B cell (primary cell): ENCODE measurements around the gene SLC9A9. TPM values are rescaled to one million over a fixed set of nuclear protein-coding genes. Genes with fewer than 3 reads are reported as not detected.

Source experiments
- ATAC-seq: fragments of 200-7000 bp; cut with Tn5 transposase; one replicate; pipeline ENCODE4 v1.10.0; 2021; ENCODE audit warnings: low read depth, mild to moderate bottlenecking, moderate number of reproducible peaks, moderate library complexity
- CTCF ChIA-PET: fragments of 350-600 bp; sonication (Branson Sonifier 250); formaldehyde crosslinking; loops from one replicate; lab custom pipeline; 2021; ENCODE audit warnings: antibody characterized with exemption, inconsistent platforms; lab: Charles Lee
- POLR2A ChIA-PET: fragments of 350-600 bp; sonication (Branson Sonifier 250); formaldehyde crosslinking; loops from one replicate; lab custom pipeline; 2021; ENCODE audit warnings: antibody characterized with exemption; lab: Charles Lee
- DNase-seq: peaks from one replicate; pipeline ENCODE4 v3.0.0; 2013
- H2AFZ ChIP-seq: 2 replicates; pipeline ENCODE4 v1.6.1; 2012; ENCODE audit warnings: mild to moderate bottlenecking, low read depth, low read length; ENCODE audit not compliant: insufficient read depth, poor library complexity, severe bottlenecking
- H3K27ac ChIP-seq, 2 donors: 1 replicate in 1 of 2; 2 replicates in 1 of 2; pipeline ENCODE4 v1.5.1; 2012 to 2013; ENCODE audit warnings: low read length in 2 of 2, mild to moderate bottlenecking in 2 of 2, moderate library complexity in 1 of 2
- H3K27me3 ChIP-seq, 4 experiments: fragments of 200-600 bp in 1 of 4; sonication (generic) in 1 of 4; replicated peaks in 1 of 4; 1 replicate in 2 of 4; 2 replicates in 2 of 4; pipeline versions ENCODE4 v1.6.1 to v1.7.0; 2013 to 2016; ENCODE audit warnings: low read length in 3 of 4, mild to moderate bottlenecking in 2 of 4, mixed read lengths in 1 of 4, moderate library complexity in 1 of 4; ENCODE audit not compliant: insufficient read depth in 4 of 4, control insufficient read depth in 3 of 4; ENCODE audit errors: control extremely low read depth in 1 of 4
- H3K36me3 ChIP-seq, 2 experiments: replicated peaks in 1 of 2; 1 replicate in 1 of 2; 2 replicates in 1 of 2; pipeline versions ENCODE4 v1.6.1 to v1.7.1; 2013; ENCODE audit warnings: low read length in 1 of 2; ENCODE audit not compliant: insufficient read depth in 2 of 2, control insufficient read depth in 1 of 2; ENCODE audit errors: control extremely low read depth in 1 of 2, extremely low read depth in 1 of 2
- H3K4me1 ChIP-seq, 2 donors: fragments of 200-600 bp in 1 of 2; sonication (generic) in 1 of 2; 1 replicate in 1 of 2; 2 replicates in 1 of 2; pipeline versions ENCODE4 v1.5.1 to v1.6.1; 2013 to 2017; ENCODE audit warnings: low read length in 2 of 2; ENCODE audit not compliant: control insufficient read depth in 2 of 2, insufficient read depth in 2 of 2
- H3K4me2 ChIP-seq: replicated peaks from 2 replicates; pipeline ENCODE3; 2012; ENCODE audit warnings: mild to moderate bottlenecking, low read depth, low read length; ENCODE audit not compliant: poor library complexity, severe bottlenecking
- H3K4me3 ChIP-seq, 5 experiments: fragments of 200-600 bp in 1 of 5; sonication (generic) in 1 of 5; 1 replicate in 3 of 5; 2 replicates in 2 of 5; pipeline versions ENCODE4 v1.5.1 to v1.7.0; 2011 to 2016; ENCODE audit warnings: low read length in 4 of 5, mild to moderate bottlenecking in 4 of 5, low read depth in 2 of 5, control low read depth in 1 of 5, moderate library complexity in 1 of 5; ENCODE audit not compliant: insufficient read depth in 1 of 5; ENCODE audit errors: control extremely low read depth in 1 of 5, extremely low read depth in 1 of 5
- H3K79me2 ChIP-seq: fragments of 200-600 bp; sonication (generic); one replicate; pipeline ENCODE4 v1.6.0; 2016; ENCODE audit warnings: low read length; ENCODE audit not compliant: control insufficient read depth, insufficient read depth
- H3K9ac ChIP-seq: fragments of 200-600 bp; sonication (generic); 2 replicates; pipeline ENCODE4 v1.6.1; 2017; ENCODE audit warnings: mild to moderate bottlenecking, low read length, moderate library complexity
- H3K9me3 ChIP-seq, 3 donors: one replicate each; pipeline versions ENCODE4 v1.6.1 to v1.7.1; 2013; ENCODE audit warnings: low read length in 2 of 3; ENCODE audit not compliant: control insufficient read depth in 2 of 3, insufficient read depth in 1 of 3; ENCODE audit errors: control extremely low read depth in 1 of 3
- H4K20me1 ChIP-seq: 2 replicates; pipeline ENCODE4 v1.6.0; 2012; ENCODE audit warnings: mild to moderate bottlenecking, low read length; ENCODE audit not compliant: insufficient read depth, control insufficient read depth, poor library complexity, severe bottlenecking
- H3K27ac Mint-ChIP-seq: one replicate; pipeline ENCODE4 v1.8.0; 2021; ENCODE audit warnings: mixed read lengths
- H3K27me3 Mint-ChIP-seq: one replicate; pipeline ENCODE4 v1.8.0; 2021; ENCODE audit warnings: mixed read lengths
- H3K4me1 Mint-ChIP-seq: one replicate; pipeline ENCODE4 v1.8.0; 2021; ENCODE audit warnings: mixed read lengths
- H3K4me3 Mint-ChIP-seq: one replicate; pipeline ENCODE4 v1.8.0; 2021; ENCODE audit warnings: mixed read lengths
- H3K9me3 Mint-ChIP-seq: one replicate; pipeline ENCODE4 v1.8.0; 2022; ENCODE audit warnings: mixed read lengths; ENCODE audit not compliant: insufficient read depth
- CTCF ChIP-seq: fragments of 200-600 bp; IDR thresholded peaks from one replicate; pipeline ENCODE4 v1.8.0; 2022; ENCODE audit warnings: antibody characterized with exemption, mild to moderate bottlenecking
- EZH2 ChIP-seq: IDR thresholded peaks from 2 replicates; pipeline ENCODE4 v1.6.1; 2012; ENCODE audit warnings: borderline replicate concordance, low read depth, mild to moderate bottlenecking, moderate library complexity, low read length; ENCODE audit not compliant: insufficient read depth, poor library complexity, severe bottlenecking
- WGBS: methylation state at CpG from one replicate; pipeline ENCODE4 v1.1.5; 2013; ENCODE audit warnings: missing lambda C conversion rate; ENCODE audit not compliant: insufficient coverage; 5-methylcytosine and 5-hydroxymethylcytosine counted together
- intact Hi-C: fragments of 100-400 bp; cut with micrococcal nuclease; formaldehyde crosslinking; loops from one replicate; pipeline ENCODE4 v1.10.0; 2022
- polyA plus RNA-seq: library from polyadenylated mRNA; depleted of rRNA; stranded (reverse); fragments of >200 nt; gene quantifications from 2 replicates; pipeline ENCODE4 v1.2.3, GENCODE V29; 2012
- total RNA-seq, 2 donors: library from RNA; stranded (reverse); fragments of 120-200 nt in 1 of 2; gene quantifications; 1 replicate in 1 of 2; 2 replicates in 1 of 2; pipeline versions ENCODE4 v1.2.3 to v1.2.4, GENCODE V29; 2013 to 2022

The SLC9A9 gene
- total and polyA plus RNA-seq, 2 donors (not counting 1 experiment from before 2014, with no cell fraction given): 7.7 to 17.3 TPM

GRCh38 chr3:143590660-143591059, 257.6 kb downstream of the SLC9A9 start:
- WGBS: 100% methylated on average over 1 of the region's 3 CpGs
- H3K36me3 ChIP-seq: no peaks in the 10 kb centered on the region
- Mint-ChIP-seq H3K27ac (no peak overlapping the region), H3K4me3 (no peak overlapping the region), H3K9me3 (no peaks in the 10 kb centered on the region), H3K4me1 (peaks cover 32% of the 10 kb centered on the region), H3K27me3 (no peaks in the 10 kb centered on the region)
- H3K79me2 ChIP-seq: no peaks in the 10 kb centered on the region
- no peaks in the 10 kb centered on the region for H4K20me1 ChIP-seq
- ChIA-PET POLR2A (no interaction called here), CTCF (interaction anchor here (0.6 kb wide), 1 partner anchor 10 kb away, joined by 3 read pairs; no protein-coding TSS in a partner anchor)
- ATAC-seq (no peak), DNase-seq (no peak)
- TF ChIP-seq EZH2 (no peak), CTCF (no peak)
- H3K4me1 ChIP-seq: peaks cover 22 to 33% of the 10 kb centered on the region in 2 donors
- H3K27me3 ChIP-seq: no peaks in the 10 kb centered on the region
- H3K4me2 ChIP-seq: no peak overlapping the region
- H3K27ac ChIP-seq: no peak overlapping the region
- intact Hi-C loops: no loop called here
- H2AFZ ChIP-seq: no peak overlapping the region
- H3K9me3 ChIP-seq: no peaks in the 10 kb centered on the region
- no peak overlapping the region for H3K9ac ChIP-seq
- no peak overlapping the region for H3K4me3 ChIP-seq

GRCh38 chr3:143586576-143586975, 261.7 kb downstream of the SLC9A9 start:
- DNase-seq (no peak), ATAC-seq (peak; percentile 13)
- ChIA-PET CTCF (no interaction called here), POLR2A (no interaction called here)
- Histone ChIP-seq H2AFZ (no peak overlapping the region), H3K4me2 (peak overlapping the region; percentile 54), H3K27ac (no peak overlapping the region), H3K4me1 (peaks cover 17 to 24% of the 10 kb centered on the region in 2 donors), H3K9ac (no peak overlapping the region), H3K36me3 (no peaks in the 10 kb centered on the region), H4K20me1 (no peaks in the 10 kb centered on the region), H3K79me2 (no peaks in the 10 kb centered on the region), H3K9me3 (no peaks in the 10 kb centered on the region), H3K4me3 (peak overlapping the region in 1 of 5 experiments; percentile 2), H3K27me3 (no peaks in the 10 kb centered on the region)
- Mint-ChIP-seq H3K27me3 (no peaks in the 10 kb centered on the region), H3K9me3 (no peaks in the 10 kb centered on the region), H3K4me3 (peak overlapping the region; percentile 40), H3K4me1 (peaks cover 39% of the 10 kb centered on the region), H3K27ac (peak overlapping the region; percentile 50)
- WGBS: 100% methylated on average over 1 of the region's 2 CpGs
- intact Hi-C loops: no loop called here
- no peak for TF ChIP-seq CTCF
